A673 (cell line): ENCODE results near the gene DPH2. TPM values are rescaled to one million over a fixed set of nuclear protein-coding genes. Genes with fewer than 3 reads are reported as not detected.

Source experiments
- BruUV-seq: library from RNA; stranded (reverse); fragments of 400-500 nt; replicated peaks from 2 replicates; lab custom pipeline; 2021; lab: Mats Ljungman, UMichigan
- CTCF ChIA-PET: fragments of 300-600 bp; sonication (Branson Sonifier 250); formaldehyde crosslinking; loops from one replicate; lab custom pipeline; 2022; ENCODE audit warnings: antibody characterized with exemption; lab: Charles Lee
- POLR2A ChIA-PET: fragments of 300-600 bp; sonication (Branson Sonifier 250); formaldehyde crosslinking; loops from one replicate; lab custom pipeline; 2022; ENCODE audit warnings: antibody characterized with exemption; ENCODE audit not compliant: low non-redundant PET; lab: Charles Lee
- DNase-seq: peaks from one replicate; pipeline ENCODE4 v3.0.0-alpha.2; 2015; ENCODE audit warnings: low spot score
- H3K27ac ChIP-seq: fragments of 200-600 bp; sonication (generic); 2 replicates; pipeline ENCODE4 v1.5.1; 2016; ENCODE audit warnings: mixed run types, low read depth, mild to moderate bottlenecking, mixed read lengths, antibody characterized with exemption, low read length; ENCODE audit not compliant: poor library complexity, severe bottlenecking
- H3K27me3 ChIP-seq: fragments of 200-600 bp; sonication (generic); replicated peaks from 2 replicates; pipeline ENCODE4 v1.6.1; 2017; ENCODE audit warnings: mixed run types, low read depth, mild to moderate bottlenecking, mixed read lengths, antibody characterized with exemption, low read length; ENCODE audit not compliant: insufficient read depth, poor library complexity
- H3K36me3 ChIP-seq: fragments of 200-600 bp; sonication (generic); 2 replicates; pipeline ENCODE4 v1.6.1; 2016; ENCODE audit warnings: mixed run types, mild to moderate bottlenecking, mixed read lengths, antibody characterized with exemption, low read length; ENCODE audit not compliant: insufficient read depth, poor library complexity, severe bottlenecking
- H3K4me1 ChIP-seq: fragments of 200-600 bp; sonication (generic); 2 replicates; pipeline ENCODE4 v1.6.1; 2017; ENCODE audit warnings: mixed run types, mild to moderate bottlenecking, mixed read lengths, antibody characterized with exemption, low read length; ENCODE audit not compliant: insufficient read depth, poor library complexity, severe bottlenecking
- H3K4me3 ChIP-seq: fragments of 200-600 bp; sonication (generic); 2 replicates; pipeline ENCODE4 v1.5.1; 2016; ENCODE audit warnings: low read depth, mixed run types, mild to moderate bottlenecking, mixed read lengths, low read length; ENCODE audit not compliant: poor library complexity, severe bottlenecking
- H3K9me3 ChIP-seq: fragments of 200-600 bp; sonication (generic); 2 replicates; pipeline ENCODE4 v1.6.1; 2016; ENCODE audit warnings: mixed run types, low read depth, mild to moderate bottlenecking, mixed read lengths, antibody characterized with exemption, low read length; ENCODE audit not compliant: poor library complexity, severe bottlenecking
- CTCF ChIP-seq: fragments of 300-800, 200-600 bp; sonication (generic); conservative IDR thresholded peaks from 2 replicates; pipeline ENCODE4 v1.5.1; 2017; ENCODE audit warnings: low read depth, mild to moderate bottlenecking, antibody characterized with exemption, low read length, moderate library complexity, mixed read lengths
- EZH2 ChIP-seq: fragments of 200-600 bp; sonication (generic); IDR thresholded peaks from 2 replicates; pipeline ENCODE4 v1.6.1; 2017; ENCODE audit warnings: borderline replicate concordance, low read depth, mild to moderate bottlenecking, mixed read lengths, antibody characterized with exemption, low read length; ENCODE audit not compliant: poor library complexity, severe bottlenecking
- intact Hi-C: fragments of 100-400 bp; cut with micrococcal nuclease; formaldehyde crosslinking; loops from one replicate; pipeline ENCODE4 v1.10.0; 2022; ENCODE audit not compliant: unreplicated experiment
- total RNA-seq: library from RNA; stranded (reverse); gene quantifications from 2 replicates; pipeline ENCODE4 v1.2.3, GENCODE V29; 2021

Gene DPH2
- total RNA-seq, 1 experiment from 2014 or later = 52.8 TPM

GRCh38 chr1:43954036-43954435, 15.8 kb upstream of the DPH2 start:
- no TSS peak for BruUV-seq

GRCh38 chr1:43956234-43956633, 13.6 kb upstream of the DPH2 start:
- no peak overlapping the region for H3K4me3 ChIP-seq
- no peaks in the 10 kb centered on the region for H3K4me1 ChIP-seq
- DNase-seq = no peak
- BruUV-seq = no TSS peak
- intact Hi-C loops = no loop called here
- no peaks in the 10 kb centered on the region for H3K9me3 ChIP-seq
- no peaks in the 10 kb centered on the region for H3K27me3 ChIP-seq
- ChIA-PET CTCF (no interaction called here), POLR2A (no interaction called here)
- peaks cover 11% of the 10 kb centered on the region for H3K36me3 ChIP-seq
- H3K27ac ChIP-seq = no peak overlapping the region
- TF ChIP-seq CTCF (no peak), EZH2 (no peak)

More at GRCh38 chr1:43954036-43954435, 15.8 kb upstream of the DPH2 start:
- Histone ChIP-seq H3K4me1 (no peaks in the 10 kb centered on the region), H3K27me3 (no peaks in the 10 kb centered on the region), H3K27ac (no peak overlapping the region), H3K9me3 (no peaks in the 10 kb centered on the region), H3K4me3 (no peak overlapping the region), H3K36me3 (peaks cover 6% of the 10 kb centered on the region)
- ChIA-PET POLR2A (no interaction called here), CTCF (no interaction called here)
- TF ChIP-seq EZH2 (no peak), CTCF (no peak)
- no peak for DNase-seq
- intact Hi-C loops = no loop called here

GRCh38 chr1:43957407-43958040, 12.3 kb upstream of the DPH2 start:
- Histone ChIP-seq H3K27ac (no peak overlapping the region), H3K4me3 (no peak overlapping the region), H3K4me1 (no peaks in the 10 kb centered on the region), H3K9me3 (no peaks in the 10 kb centered on the region), H3K36me3 (peaks cover 11% of the 10 kb centered on the region), H3K27me3 (no peaks in the 10 kb centered on the region)
- CTCF ChIA-PET = no interaction called here
- no peak for DNase-seq
- POLR2A ChIA-PET = no interaction called here
- TF ChIP-seq CTCF (no peak), EZH2 (no peak)
- intact Hi-C loops = no loop called here
- no TSS peak for BruUV-seq
